GM12891 (cell line): ENCODE results near the gene COL4A2.

Source experiments
- PAX5 ChIP-seq: IDR thresholded peaks from 2 replicates; pipeline ENCODE4 v1.6.1; 2011; ENCODE audit warnings: low read length, moderate library complexity, mild to moderate bottlenecking; ENCODE audit not compliant: insufficient read depth, severe bottlenecking
- POLR2A ChIP-seq: IDR thresholded peaks from 2 replicates; pipeline ENCODE4 v1.6.1; 2011; ENCODE audit warnings: low read depth, low read length, control low read depth

DNA sequence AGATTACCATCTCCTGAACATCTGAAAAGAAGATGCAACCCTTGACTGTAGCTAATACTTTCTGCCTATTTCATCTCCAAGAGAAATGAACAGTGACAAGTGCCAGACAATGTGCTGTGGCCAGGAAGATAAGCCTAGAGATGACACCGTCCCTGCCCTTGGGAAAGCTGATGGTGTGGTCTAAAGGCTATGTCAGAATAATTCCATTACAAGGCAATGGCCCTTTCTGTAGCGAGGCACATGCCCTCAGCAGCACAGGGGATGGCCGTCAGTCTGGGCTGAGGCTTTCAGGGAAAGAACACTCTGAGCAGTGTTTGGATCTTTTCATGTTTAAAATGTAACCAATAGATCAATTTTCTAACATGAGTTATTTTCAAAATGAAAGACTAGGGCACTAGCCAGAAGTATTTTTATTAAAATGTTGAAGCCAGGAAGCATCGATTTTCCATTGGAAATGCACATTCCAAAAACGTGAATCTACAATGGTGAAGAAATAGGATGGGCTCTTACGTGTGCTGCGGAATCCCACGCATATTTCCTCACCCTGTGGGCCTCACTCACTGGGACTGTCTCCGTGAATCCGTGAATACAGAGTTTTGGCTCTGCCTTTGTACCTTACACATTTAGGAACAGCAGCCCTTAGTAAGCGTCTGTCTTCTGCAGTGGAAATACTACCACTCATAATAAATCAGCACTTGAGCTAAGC, 22.2 kb upstream of the COL4A2 start:
- TF ChIP-seq POLR2A (no peak), PAX5 (no peak)
